Smooth muscle cell (in vitro differentiated cells): ENCODE data around the gene ADD1. TPM values are rescaled to one million over a fixed set of nuclear protein-coding genes. Genes with fewer than 3 reads are reported as not detected.

Source experiments
- DNase-seq: peaks from one replicate; lab custom pipeline; 2025; ENCODE audit not compliant: unreplicated experiment; lab: John Stamatoyannopoulos, UW
- H2AFZ ChIP-seq: fragments of 200-600 bp; sonication (generic); 2 replicates; pipeline ENCODE4 v1.6.0; 2016; ENCODE audit warnings: antibody characterized with exemption, low read depth, mild to moderate bottlenecking
- H3F3A ChIP-seq: fragments of 200-600 bp; sonication (generic); 2 replicates; pipeline ENCODE4 v1.6.0; 2017; ENCODE audit warnings: antibody characterized with exemption, low read depth
- H3K27ac ChIP-seq: fragments of 200-600 bp; sonication (generic); 2 replicates; pipeline ENCODE4 v1.5.1; 2016; ENCODE audit warnings: low read depth, mild to moderate bottlenecking
- H3K27me3 ChIP-seq: fragments of 200-600 bp; sonication (generic); 2 replicates; pipeline ENCODE4 v1.6.1; 2016; ENCODE audit warnings: low read depth, mild to moderate bottlenecking
- H3K36me3 ChIP-seq: fragments of 200-600 bp; sonication (generic); 2 replicates; pipeline ENCODE4 v1.5.1; 2016; ENCODE audit warnings: low read depth
- H3K4me1 ChIP-seq: fragments of 200-600 bp; sonication (generic); 2 replicates; pipeline ENCODE4 v1.5.1; 2016; ENCODE audit warnings: low read depth
- H3K4me2 ChIP-seq: fragments of 200-600 bp; sonication (generic); 2 replicates; pipeline ENCODE4 v1.6.0; 2016; ENCODE audit warnings: mild to moderate bottlenecking
- H3K4me3 ChIP-seq: fragments of 200-600 bp; sonication (generic); 2 replicates; pipeline ENCODE4 v1.5.1; 2016; ENCODE audit warnings: mild to moderate bottlenecking
- H3K79me2 ChIP-seq: fragments of 200-600 bp; sonication (generic); 2 replicates; pipeline ENCODE4 v1.6.0; 2016; ENCODE audit warnings: low read depth, mild to moderate bottlenecking
- H3K9ac ChIP-seq: fragments of 200-600 bp; sonication (generic); 2 replicates; pipeline ENCODE4 v1.6.0; 2016; ENCODE audit warnings: low read depth
- H3K9me3 ChIP-seq: fragments of 200-600 bp; sonication (generic); replicated peaks from 2 replicates; pipeline ENCODE4 v1.5.1; 2016; ENCODE audit warnings: low read depth
- H4K20me1 ChIP-seq: fragments of 200-600 bp; sonication (generic); 2 replicates; pipeline ENCODE4 v1.6.0; 2016; ENCODE audit warnings: low read depth
- WGBS: methylation state at CpG from one replicate; pipeline ENCODE4 v1.1.7; 2016; ENCODE audit warnings: low lambda C conversion rate; 5-methylcytosine and 5-hydroxymethylcytosine counted together
- polyA plus RNA-seq: library from polyadenylated mRNA; unstranded; fragments of >200 nt; fragmentation: Nextera tagmentation; extraction: Ambion mirVana; gene quantifications from 2 replicates; pipeline ENCODE4 v1.2.1, GENCODE V29; 2016
- total RNA-seq: library from RNA; depleted of rRNA; stranded (reverse); fragments of >200 nt; gene quantifications from 2 replicates; pipeline ENCODE4 v1.2.3, GENCODE V29; 2014
- TF ChIP-seq, protein P1 (sequence below): fragments of 200-600 bp; sonication (generic); IDR thresholded peaks from 2 replicates; pipeline ENCODE4 v1.5.1; 2017; ENCODE audit warnings: borderline replicate concordance, mild to moderate bottlenecking, antibody characterized with exemption; ENCODE audit not compliant: insufficient read depth, poor library complexity, severe bottlenecking

Gene ADD1
- total and polyA plus RNA-seq, 2 experiments from 2014 or later, result 109 to 175 TPM

DNA sequence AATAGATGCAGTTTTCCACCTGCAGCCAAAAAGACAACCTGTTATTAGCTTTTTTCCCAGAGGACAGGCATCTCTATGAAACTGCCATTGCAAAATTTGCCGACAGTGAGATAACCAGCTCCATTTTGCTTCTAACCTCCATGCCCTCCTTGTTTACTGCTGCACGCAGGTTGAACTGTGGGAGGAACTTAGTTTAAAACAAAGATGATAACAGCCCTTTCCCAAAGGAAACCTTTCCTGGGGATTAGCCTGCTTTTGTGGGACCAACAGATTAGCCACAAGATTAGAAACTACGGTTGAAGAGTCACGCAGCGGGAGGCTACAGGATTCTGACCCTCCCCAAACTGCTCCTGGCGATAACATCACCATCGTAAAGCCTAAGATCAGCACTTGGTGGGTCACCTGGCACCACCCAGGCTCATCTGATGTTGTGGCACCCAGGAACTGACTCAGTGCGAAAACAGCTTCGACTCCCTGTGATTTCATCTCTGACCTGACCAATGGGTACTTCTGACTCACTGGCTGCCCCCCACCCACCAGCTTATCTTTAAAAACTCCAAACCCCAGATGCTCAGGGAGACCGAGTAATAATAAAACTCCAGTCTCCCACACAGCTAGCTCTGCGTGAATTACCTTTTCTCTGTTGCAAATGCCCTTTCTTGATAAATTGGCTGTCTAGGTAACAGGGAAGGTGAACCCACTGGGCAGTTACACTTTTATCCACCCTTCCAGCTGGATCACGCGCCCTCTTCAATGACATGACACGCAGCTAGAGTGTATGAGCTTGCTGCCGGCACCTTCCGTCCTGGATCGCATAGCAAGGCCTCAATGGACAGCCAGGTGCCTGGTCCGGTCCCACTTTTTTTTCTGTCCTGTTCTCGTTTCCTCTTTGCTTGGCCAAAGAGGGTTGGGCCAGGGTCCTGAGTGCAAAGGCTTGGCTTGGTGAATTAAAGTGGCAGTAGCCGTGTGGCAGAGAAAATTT lies 92.4 kb downstream of the ADD1 start:
- peaks cover 14% of the 10 kb centered on the region for H3K4me1 ChIP-seq
- no peaks in the 10 kb centered on the region for H3K27me3 ChIP-seq
- WGBS, result 67% methylated on average over 20 of the region's 20 CpGs
- peaks cover 4% of the 10 kb centered on the region for H3K79me2 ChIP-seq
- H3K4me3 ChIP-seq, result peak overlapping the region; percentile 76
- peak overlapping the region; percentile 92 for H3K9ac ChIP-seq
- TF ChIP-seq, protein P1, sequence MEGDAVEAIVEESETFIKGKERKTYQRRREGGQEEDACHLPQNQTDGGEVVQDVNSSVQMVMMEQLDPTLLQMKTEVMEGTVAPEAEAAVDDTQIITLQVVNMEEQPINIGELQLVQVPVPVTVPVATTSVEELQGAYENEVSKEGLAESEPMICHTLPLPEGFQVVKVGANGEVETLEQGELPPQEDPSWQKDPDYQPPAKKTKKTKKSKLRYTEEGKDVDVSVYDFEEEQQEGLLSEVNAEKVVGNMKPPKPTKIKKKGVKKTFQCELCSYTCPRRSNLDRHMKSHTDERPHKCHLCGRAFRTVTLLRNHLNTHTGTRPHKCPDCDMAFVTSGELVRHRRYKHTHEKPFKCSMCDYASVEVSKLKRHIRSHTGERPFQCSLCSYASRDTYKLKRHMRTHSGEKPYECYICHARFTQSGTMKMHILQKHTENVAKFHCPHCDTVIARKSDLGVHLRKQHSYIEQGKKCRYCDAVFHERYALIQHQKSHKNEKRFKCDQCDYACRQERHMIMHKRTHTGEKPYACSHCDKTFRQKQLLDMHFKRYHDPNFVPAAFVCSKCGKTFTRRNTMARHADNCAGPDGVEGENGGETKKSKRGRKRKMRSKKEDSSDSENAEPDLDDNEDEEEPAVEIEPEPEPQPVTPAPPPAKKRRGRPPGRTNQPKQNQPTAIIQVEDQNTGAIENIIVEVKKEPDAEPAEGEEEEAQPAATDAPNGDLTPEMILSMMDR, result no peak
- H3K9me3 ChIP-seq, result no peaks in the 10 kb centered on the region
- peak overlapping the region; percentile 87 for H3K27ac ChIP-seq
- no peak for DNase-seq
- no peak overlapping the region for H2AFZ ChIP-seq
- no peaks in the 10 kb centered on the region for H3K36me3 ChIP-seq
- peaks cover 5% of the 10 kb centered on the region for H3F3A ChIP-seq
- peak overlapping the region; percentile 90 for H3K4me2 ChIP-seq
- peaks cover 18% of the 10 kb centered on the region for H4K20me1 ChIP-seq

DNA sequence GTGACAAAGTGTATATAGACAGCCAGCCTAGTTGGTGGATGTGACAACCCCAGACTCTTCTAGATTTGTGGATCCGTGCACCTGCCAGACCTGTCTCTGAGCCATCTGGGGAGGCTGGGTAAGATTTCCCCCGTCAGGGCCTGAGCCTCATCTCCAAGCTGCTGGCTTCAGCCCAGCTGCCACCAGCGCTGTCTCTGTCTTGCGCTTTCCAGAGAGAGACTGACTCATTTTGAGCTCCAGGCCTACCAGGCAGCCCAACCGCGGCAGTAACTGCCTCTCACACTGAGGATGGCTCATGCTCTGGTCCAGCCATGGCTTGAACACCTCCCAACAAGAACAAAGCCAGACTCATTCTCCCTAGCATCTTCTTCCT lies 93.1 kb downstream of the ADD1 start:
- no peak overlapping the region for H3K4me3 ChIP-seq

GRCh38 chr4:2937146-2937857 lies 93.7 kb downstream of the ADD1 start:
- Histone ChIP-seq H4K20me1 (peaks cover 18% of the 10 kb centered on the region), H3K4me2 (peak overlapping the region; percentile 43), H3K36me3 (no peaks in the 10 kb centered on the region), H3K4me3 (no peak overlapping the region), H3K9ac (no peak overlapping the region), H3K27me3 (no peaks in the 10 kb centered on the region), H2AFZ (no peak overlapping the region), H3K27ac (peak overlapping the region; percentile 87), H3K9me3 (no peaks in the 10 kb centered on the region), H3F3A (peaks cover 5% of the 10 kb centered on the region), H3K79me2 (peaks cover 4% of the 10 kb centered on the region), H3K4me1 (peaks cover 14% of the 10 kb centered on the region)
- DNase-seq, result no peak
- TF ChIP-seq, protein P1, result no peak
- 83% methylated on average over 23 of the region's 23 CpGs for WGBS

More for the DNA sequence above, 93.1 kb downstream of the ADD1 start:
- no peaks in the 10 kb centered on the region for H3K9me3 ChIP-seq
- H3K27ac ChIP-seq, result peak overlapping the region; percentile 87
- peaks cover 4% of the 10 kb centered on the region for H3K79me2 ChIP-seq
- DNase-seq, result no peak
- 46% methylated on average over 6 of the region's 6 CpGs for WGBS
- peaks cover 5% of the 10 kb centered on the region for H3F3A ChIP-seq
- peak overlapping the region; percentile 61 for H3K9ac ChIP-seq
- H3K4me2 ChIP-seq, result peak overlapping the region; percentile 90
- TF ChIP-seq, protein P1, result no peak
- H3K36me3 ChIP-seq, result no peaks in the 10 kb centered on the region
- peaks cover 14% of the 10 kb centered on the region for H3K4me1 ChIP-seq
- no peak overlapping the region for H2AFZ ChIP-seq
- no peaks in the 10 kb centered on the region for H3K27me3 ChIP-seq
- peaks cover 18% of the 10 kb centered on the region for H4K20me1 ChIP-seq
